ENCODE data around the gene RAB4B. TPM values are rescaled to one million over a fixed set of nuclear protein-coding genes. Genes with fewer than 3 reads are reported as not detected.
"Not testable (repeated sequence)": the region's sequence is repeated elsewhere in the genome, so short reads cannot be mapped to it uniquely, and the experiment has no call there.

The RAB4B gene
- polyA plus RNA-seq, 1 donor: 8.8 TPM

GRCh38 chr19:40803170-40803856, 25.3 kb downstream of the RAB4B start:
- DNase-seq: no peak

DNA sequence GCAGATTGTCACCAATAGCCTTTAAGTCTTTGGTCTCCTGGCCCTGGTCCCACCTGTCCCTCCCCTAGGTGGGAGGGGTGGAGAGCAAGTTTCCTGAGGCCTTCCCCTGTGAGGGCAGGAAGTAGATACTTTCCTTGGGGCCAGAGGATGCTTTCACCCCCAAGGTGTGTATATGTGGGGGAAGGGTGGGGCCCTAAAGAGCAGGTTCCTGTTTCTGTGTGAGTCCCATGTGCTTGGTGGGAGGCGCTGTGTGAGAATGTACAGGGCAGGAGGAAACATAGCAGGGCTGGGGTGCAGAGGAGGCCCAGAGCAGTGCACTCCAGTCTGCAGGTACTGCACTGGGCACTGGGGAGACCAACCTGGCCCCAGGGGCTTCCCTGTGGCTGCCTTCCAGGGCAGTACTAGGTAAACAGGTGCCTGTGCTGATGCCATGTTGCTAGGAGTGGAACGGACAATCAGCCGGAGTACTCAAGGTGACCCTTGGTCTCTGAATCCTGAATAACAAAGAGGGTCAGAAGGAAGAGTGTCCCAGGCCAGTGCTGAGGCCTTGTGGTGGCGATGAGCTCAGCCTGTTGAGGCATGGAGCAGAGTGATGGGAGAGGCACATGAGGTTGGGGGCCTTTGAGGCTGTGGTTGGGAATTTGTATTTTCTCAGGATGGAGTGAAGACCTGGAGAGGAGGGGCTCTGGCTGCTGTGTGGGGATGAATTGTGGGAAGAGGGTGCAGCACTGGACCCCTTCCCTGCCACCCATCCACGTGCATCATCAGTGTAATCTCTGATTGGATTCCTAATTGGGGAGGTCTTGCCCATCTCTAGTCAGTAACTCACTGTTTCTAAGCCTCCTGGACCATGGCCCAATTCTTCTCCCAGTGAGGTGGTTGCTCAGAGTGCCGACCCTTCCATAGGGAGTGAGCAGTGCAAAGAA, 26.1 kb downstream of the RAB4B start:
- DNase-seq: no peak

DNA sequence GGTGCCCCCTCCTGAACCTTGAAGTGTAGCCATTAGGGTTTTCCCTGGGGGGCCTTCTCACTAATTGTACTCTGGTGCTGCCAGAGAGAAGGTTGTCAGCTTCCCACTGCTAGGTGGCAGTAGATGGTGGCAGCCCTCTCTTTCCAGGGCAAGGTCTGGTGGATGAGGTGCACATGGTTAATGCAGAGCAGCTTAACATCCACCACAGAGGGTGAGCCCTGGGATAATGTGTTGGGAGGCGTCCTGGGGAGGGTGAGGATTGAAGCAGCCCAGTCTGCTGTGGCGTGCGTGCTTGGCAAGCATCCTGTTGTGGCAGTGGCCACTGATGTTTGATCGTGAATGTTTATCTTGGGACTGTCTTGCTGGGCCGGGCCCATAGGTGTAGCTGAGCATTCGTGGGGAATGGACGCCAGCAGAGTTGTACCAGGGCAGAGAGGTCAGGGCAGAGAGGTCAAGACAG, 26.8 kb downstream of the RAB4B start:
- no peak for DNase-seq

DNA sequence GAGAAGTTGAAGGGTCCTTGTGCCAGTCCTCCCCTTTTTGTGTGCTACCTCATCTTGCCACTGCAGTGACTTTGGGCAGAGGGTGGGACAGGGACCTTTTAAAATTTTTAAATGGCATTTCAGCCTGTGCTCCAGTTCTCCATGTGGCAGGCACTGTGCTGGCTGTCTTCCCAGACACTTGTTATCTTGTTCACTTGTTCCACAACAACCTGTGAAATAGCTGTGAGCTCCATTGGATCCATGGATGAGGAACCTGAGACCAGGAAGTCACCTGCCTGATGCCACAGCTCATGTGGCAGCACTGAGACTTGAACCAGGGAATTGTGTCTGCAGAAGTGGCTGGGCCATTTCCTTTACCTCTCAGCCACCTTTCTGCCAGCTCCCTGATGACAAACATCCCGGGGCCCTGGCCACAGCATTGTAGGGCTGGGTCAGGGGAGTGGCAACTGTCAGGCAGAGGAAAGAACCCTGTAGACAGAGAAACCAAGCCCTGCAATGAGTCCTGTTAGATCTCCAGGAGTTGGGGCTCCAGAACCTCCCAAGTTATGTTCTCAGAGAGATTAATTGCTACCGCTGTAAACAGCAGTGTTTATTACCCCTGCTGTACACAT, 27.3 kb downstream of the RAB4B start:
- DNase-seq: no peak

- peak; percentile 96 for DNase-seq
Observed at GRCh38 chr19:40806423-40807146, 28.5 kb downstream of the RAB4B start.

DNA sequence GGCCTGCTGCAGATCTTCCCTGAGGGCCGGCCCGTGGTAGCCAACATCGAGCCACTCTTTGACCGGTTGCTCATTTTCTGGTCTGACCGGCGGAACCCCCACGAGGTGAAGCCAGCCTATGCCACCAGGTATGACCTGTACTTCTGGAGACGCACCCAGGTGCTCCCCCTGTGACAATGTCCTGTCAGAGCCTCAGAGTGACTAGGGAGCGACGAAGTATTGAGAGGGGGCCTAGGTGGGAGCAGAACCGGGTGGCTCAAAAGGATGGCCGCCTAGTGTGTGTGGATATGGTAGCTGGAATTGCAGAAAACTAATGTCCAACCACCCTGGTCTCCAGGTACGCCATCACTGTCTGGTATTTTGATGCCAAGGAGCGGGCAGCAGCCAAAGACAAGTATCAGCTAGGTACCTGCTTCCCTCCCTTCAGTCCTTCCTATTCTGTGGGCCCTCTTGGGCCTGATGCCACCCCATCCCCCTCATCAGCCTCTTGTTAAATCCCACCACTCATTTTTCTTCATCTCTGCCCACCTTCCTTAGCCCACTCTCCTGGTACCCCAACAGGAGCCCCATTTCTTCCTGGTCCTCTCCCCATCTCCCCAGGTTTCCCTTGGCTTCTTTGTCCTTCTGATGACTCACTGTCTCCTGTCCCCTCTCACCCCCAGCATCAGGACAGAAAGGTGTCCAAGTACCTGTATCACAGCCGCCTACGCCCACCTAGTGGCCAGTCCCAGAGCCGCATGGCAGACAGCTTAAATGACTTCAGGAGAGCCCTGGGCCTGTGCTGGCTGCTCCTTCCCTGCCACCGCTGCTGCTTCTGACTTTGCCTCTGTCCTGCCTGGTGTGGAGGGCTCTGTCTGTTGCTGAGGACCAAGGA, 29.3 kb downstream of the RAB4B start:
- no peak for DNase-seq

- no peak for DNase-seq
Observed at GRCh38 chr19:40808021-40808325, 29.9 kb downstream of the RAB4B start.

GRCh38 chr19:40808497-40808896, 30.4 kb downstream of the RAB4B start:
- no peak for DNase-seq

DNA sequence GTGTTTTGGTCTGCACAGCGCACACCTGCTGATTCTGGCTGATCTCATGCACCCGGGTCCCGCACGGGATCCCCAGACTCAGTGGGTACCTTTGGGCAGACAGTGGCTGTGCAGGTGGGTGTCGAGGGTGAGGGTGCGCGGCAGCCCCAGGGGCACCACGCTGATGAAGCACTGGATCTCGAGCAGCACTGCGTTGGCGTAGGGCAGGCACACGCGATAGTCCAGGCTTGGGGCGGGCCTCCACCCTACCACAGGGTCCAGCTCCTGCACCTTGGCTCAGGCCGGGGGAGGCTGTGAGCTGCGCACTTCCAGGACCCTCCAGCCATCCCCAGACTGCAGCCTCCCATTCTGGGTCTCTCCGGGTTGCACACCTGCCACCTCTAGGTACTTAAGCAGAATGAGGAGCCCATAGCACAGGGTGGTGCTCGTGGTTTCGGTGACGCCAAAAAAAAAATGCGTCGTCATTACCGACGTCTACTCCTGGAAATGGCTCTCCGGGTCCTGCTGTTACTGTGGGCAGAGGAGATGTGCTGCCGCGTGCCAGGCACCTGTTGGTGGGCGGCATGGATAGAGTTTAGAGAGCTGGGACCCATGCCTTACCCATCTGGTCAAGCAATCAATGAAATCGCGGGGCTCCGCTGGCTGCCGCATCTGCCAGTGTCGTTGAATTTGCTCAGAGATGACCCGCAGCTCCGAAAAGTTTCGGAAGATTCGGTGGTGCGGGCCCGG, 31.5 kb downstream of the RAB4B start:
- no peak for DNase-seq

- no peak for DNase-seq
Observed at GRCh38 chr19:40810160-40810559, 32.1 kb downstream of the RAB4B start.

GRCh38 chr19:40810649-40811408, 32.8 kb downstream of the RAB4B start:
- DNase-seq: peak; percentile 71

DNA sequence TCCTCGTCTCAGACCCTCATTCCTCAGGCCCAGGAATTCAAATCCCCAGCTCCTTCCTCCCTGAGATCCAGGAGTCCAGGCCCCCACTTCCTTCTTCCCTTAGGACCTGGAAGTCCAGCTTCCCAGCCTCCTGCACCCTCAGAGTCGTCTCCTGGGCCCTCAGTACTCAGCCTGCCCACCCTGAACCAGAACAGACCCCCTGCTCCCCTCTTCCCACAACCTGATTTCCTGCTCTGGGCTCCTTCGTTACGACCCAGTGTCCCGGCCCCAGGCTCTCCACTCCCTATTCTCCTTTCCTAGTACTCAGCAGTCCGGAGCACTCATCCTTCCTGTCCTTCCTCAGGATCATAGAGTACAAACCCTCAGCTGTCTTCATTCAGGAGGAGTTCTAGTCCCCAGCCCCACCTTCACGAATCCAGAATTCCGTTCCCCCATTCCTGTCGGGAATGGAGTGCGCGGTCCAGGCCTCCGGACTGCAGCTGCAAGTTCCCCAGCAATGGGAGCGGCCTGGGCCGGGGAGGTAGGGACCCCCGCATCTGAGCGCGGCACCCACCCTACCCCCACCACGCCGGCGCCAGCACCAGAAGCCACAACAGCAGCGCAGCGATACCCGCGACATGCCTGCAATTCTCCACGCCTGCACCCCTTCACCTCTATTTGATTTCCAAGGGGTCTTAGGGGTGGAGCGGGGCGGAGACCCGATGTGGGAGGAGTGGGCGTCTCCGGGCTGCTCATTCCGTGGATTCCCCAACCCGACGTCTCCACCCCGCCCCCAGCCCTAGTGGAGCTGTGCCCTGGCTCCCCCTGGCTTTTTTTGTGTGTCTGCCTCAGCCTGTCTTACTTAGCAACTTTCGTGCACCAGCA, 33.7 kb downstream of the RAB4B start:
- no peak for DNase-seq

DNA sequence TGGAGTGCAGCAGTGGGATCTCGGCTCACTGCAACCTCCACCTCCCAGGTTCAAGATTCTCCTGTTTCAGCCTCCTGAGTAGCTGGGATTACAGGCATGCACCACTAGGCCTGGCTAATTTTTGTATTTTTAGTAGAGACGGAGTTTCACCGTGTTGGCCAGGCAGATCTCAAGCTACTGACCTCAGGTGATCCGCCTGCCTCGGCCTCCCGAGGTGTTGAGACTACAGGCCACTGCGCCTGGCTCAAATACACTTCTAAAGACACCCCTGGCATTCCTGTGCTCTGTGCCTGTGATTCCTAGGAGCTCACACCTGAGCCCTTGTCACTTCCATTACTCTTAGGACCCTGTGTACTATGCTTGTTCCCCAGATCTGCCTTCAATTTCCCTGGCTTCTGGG, 34.5 kb downstream of the RAB4B start:
- DNase-seq: not testable (repeated sequence)

DNA sequence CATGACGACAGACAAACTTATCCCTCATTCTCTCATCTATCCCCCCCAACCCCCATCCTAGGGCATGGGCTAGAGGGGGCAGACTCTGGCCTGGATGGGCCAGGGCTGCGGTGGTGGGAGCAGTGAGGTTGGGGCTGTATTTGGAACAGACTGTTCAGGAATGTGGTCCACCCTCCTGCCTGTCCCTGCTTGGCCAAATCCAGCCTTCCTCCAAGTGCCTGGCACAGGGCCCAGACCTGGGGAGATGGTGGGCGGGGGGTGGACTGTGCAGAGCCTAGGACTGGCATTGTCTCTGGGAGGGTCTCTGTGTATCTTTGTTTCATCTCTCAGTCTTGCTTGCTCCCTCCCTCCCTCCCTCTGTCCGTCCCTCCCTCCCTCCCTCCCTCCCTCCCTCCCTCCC, 35.1 kb downstream of the RAB4B start:
- DNase-seq: no peak

DNA sequence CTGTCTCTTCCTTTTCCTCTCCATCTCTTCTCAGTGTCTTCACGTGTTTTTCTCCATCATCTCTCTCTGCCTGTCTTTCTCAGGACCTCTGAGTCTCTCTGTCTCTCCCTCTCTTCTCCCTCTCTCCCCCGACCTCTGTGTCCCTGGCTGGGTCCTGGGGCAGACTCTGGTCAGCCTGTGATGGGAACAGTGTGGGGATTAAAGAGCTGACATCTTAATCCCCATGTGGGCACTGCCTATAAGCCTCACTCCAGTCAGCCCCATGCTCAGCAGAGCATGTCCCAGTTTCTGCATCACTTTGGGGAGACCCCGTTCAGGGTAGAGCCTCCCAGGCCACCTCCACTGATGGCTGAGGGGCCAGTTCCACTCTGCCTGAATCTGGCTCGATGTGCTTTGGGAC, 37.2 kb downstream of the RAB4B start:
- no peak for DNase-seq

GRCh38 chr19:40818480-40819399, 40.7 kb downstream of the RAB4B start:
- not testable (repeated sequence) for DNase-seq

DNA sequence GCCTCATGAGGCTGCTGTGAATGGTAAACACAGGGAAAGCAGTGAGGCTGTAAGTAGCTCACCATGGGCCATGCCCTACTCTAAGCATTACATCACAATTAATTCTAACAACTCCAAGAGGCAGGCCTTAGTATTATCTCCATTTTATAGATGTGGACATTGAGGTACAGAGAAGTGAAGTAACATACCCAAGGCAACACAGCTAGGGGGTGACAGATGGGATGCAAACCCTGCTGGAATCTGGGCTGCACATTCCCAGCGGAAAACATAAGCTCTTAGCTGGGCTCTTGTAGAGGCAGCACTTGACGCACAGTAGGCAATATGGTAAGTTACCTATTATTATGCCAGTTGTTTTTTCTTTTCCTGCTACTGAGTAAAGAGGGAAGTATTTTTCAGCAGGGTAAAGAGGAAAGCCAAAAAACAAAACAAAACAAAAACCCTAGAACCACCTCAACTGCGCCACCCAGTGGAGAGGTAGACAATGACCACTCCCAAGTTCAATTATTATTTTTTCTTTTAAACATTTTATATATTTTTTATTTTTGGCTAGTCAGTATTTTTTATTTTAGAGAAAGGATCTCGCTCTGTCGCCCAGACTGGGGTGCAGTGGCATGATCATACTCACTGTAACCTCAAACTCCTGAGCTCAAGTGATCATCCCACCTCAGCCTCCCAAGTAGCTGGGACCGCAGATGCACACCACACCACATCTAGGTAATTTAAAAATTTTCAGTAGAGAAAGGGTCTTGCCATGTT, 41.6 kb downstream of the RAB4B start:
- DNase-seq: not testable (repeated sequence)
